Pancreas (tissue), 10 donors: ENCODE measurements around the gene CEP131. TPM values are rescaled to one million over a fixed set of nuclear protein-coding genes. Genes with fewer than 3 reads are reported as not detected.

Experiments used
- ATAC-seq, 4 donors: fragments of 200-7000 bp; cut with Tn5 transposase; one replicate each; pipeline versions ENCODE4 v1.8.0 to v1.9.1; 2020; ENCODE audit warnings: mild to moderate bottlenecking in 4 of 4, moderate library complexity in 4 of 4
- DNase-seq, 6 donors: peaks; one replicate each; pipeline ENCODE4 v3.0.0-alpha.2; 2020
- FAIRE-seq: peaks from 2 replicates; lab custom pipeline; 2012; peaks lifted over from hg19 to GRCh38; lab: Jason Lieb, UNC
- H3K27ac ChIP-seq, 4 donors: fragments of 200-600 bp; sonication (generic); 1 replicate in 3 of 4; 2 replicates in 1 of 4; pipeline versions ENCODE4 v1.5.0 to v1.8.0; 2020
- H3K27me3 ChIP-seq, 4 donors: fragments of 200-600 bp; one replicate each; pipeline ENCODE4 v1.8.0; 2021
- H3K36me3 ChIP-seq, 3 donors: fragments of 200-600 bp; sonication (generic) in 1 of 3; one replicate each; pipeline versions ENCODE4 v1.5.0 to v1.8.0; 2020 to 2021
- H3K4me1 ChIP-seq, 3 donors: fragments of 200-600 bp; one replicate each; pipeline ENCODE4 v1.8.0; 2021
- H3K4me3 ChIP-seq, 4 donors: fragments of 200-600 bp; sonication (generic) in 2 of 4; one replicate each; pipeline versions ENCODE4 v1.5.0 to v1.8.0; 2020 to 2021
- H3K9me3 ChIP-seq, 4 donors: fragments of 200-600 bp; one replicate each; pipeline ENCODE4 v1.8.0; 2021
- CTCF ChIP-seq, 4 donors: fragments of 200-600 bp; sonication (generic) in 3 of 4; IDR thresholded peaks; one replicate each; pipeline versions ENCODE4 v1.5.0 to v1.8.0; 2021; ENCODE audit warnings: antibody characterized with exemption in 4 of 4
- WGBS, 2 donors: extraction: QIAGEN DNeasy Blood & Tissue Kit; methylation state at CpG; one replicate each; pipeline ENCODE4 v1.1.7; 2013; 5-methylcytosine and 5-hydroxymethylcytosine counted together
- intact Hi-C, 3 donors: fragments of 100-400 bp; cut with DNase I; formaldehyde crosslinking; loops; one replicate each; pipeline versions ENCODE4 v1.11.1 to v1.14.2; 2022
- polyA plus RNA-seq, 2 donors: library from polyadenylated mRNA; stranded (reverse); fragments of 200-250 nt; gene quantifications; one replicate each; pipeline ENCODE4 v1.2.3, GENCODE V29; 2013
- total RNA-seq, 6 donors: library from RNA; stranded (reverse); fragmentation: NEBNext Ultra II Directional in 4 of 6; extraction: Animal tissue kit (Norgen Biotek cat#: 25700) in 4 of 6; gene quantifications; one replicate each; pipeline versions ENCODE4 v1.2.1 to v1.2.4, GENCODE V29; 2021 to 2023
- donor health status: healthy with polysubstance abuse.
- donor health status: DM: no; HTN: no; CAD: no; lungs with moderate emphysema.
- donor health status: DM: no; HTN: no; CAD: no.
- donor health status: control.
- donor health status: control.
- donor health status: Bipolar disorder and iron deficiency.
- donor health status: DM: yes; HTN: yes; CAD: no.
- donor health status: DM: no; HTN: no; CAD: no.
- donor health status: DM: no; HTN: no; CAD: no.
- donor health status: DM: yes; HTN: yes; CAD: no.

The CEP131 gene
- total and polyA plus RNA-seq, 8 donors: 3.4 to 22.8 (median 4.6) TPM

- TF ChIP-seq CTCF (IDR thresholded peaks at IDR 0.05): no peak
- no peak for ATAC-seq
- Histone ChIP-seq H3K4me3 (no peak overlapping the region), H3K9me3 (no peaks in the 10 kb centered on the region), H3K4me1 (no peaks in the 10 kb centered on the region), H3K36me3 (peaks cover 3 to 50% (median 33%) of the 10 kb centered on the region in 3 donors), H3K27ac (no peak overlapping the region), H3K27me3 (no peaks in the 10 kb centered on the region)
- no peak for FAIRE-seq
- intact Hi-C loops: loop anchor here in 2 of 3 donors (5.0 to 10.0 kb wide), 3 partner anchors 225 to 347 kb away; no protein-coding TSS in a partner anchor
- peak in 1 of 6 donors; percentile 60 for DNase-seq
- WGBS, 2 donors: 92 to 95% methylated on average over 18 to 19 of the region's 19 CpGs
Measured at GRCh38 chr17:81257533-81257932, 34.8 kb upstream of the CEP131 start.

- no peaks in the 10 kb centered on the region for H3K9me3 ChIP-seq
- H3K4me3 ChIP-seq: no peak overlapping the region
- H3K4me1 ChIP-seq: no peaks in the 10 kb centered on the region
- H3K27ac ChIP-seq: no peak overlapping the region
- intact Hi-C loops: loop anchor here in 2 of 3 donors (5.0 to 10.0 kb wide), 3 partner anchors 226 to 348 kb away; no protein-coding TSS in a partner anchor
- FAIRE-seq (no peak), ATAC-seq (peak in 1 of 4 donors; percentile 8), DNase-seq (no peak)
- no peaks in the 10 kb centered on the region for H3K27me3 ChIP-seq
- 85 to 91% methylated on average over 12 of the region's 12 CpGs for WGBS, 2 donors
- peaks cover 3 to 53% (median 36%) of the 10 kb centered on the region in 3 donors for H3K36me3 ChIP-seq
- no peak for TF ChIP-seq CTCF (IDR thresholded peaks at IDR 0.05)
Measured at GRCh38 chr17:81256616-81257015, 33.9 kb upstream of the CEP131 start.

- no peaks in the 10 kb centered on the region for H3K4me1 ChIP-seq
- H3K4me3 ChIP-seq: no peak overlapping the region
- H3K27me3 ChIP-seq: no peaks in the 10 kb centered on the region
- intact Hi-C loops: loop anchor here in 2 of 3 donors (5.0 to 10.0 kb wide), 3 partner anchors 227 to 350 kb away; no protein-coding TSS in a partner anchor
- no peaks in the 10 kb centered on the region for H3K9me3 ChIP-seq
- WGBS, 2 donors: 49 to 50% methylated on average over 35 of the region's 35 CpGs
- DNase-seq: peak; percentile 76 to 88 (median 81)
- H3K36me3 ChIP-seq: peaks cover 3 to 49% (median 23%) of the 10 kb centered on the region in 3 donors
- H3K27ac ChIP-seq: peak overlapping the region in 1 of 4 donors; percentile 10
- no peak for FAIRE-seq
- TF ChIP-seq CTCF (IDR thresholded peaks at IDR 0.05): no peak
- peak; percentile 62 to 86 (median 74) for ATAC-seq
Measured at GRCh38 chr17:81254955-81255717, 32.4 kb upstream of the CEP131 start.

- no peak overlapping the region for H3K4me3 ChIP-seq
- peak; percentile 43 to 57 (median 44) for ATAC-seq
- no peaks in the 10 kb centered on the region for H3K4me1 ChIP-seq
- no peaks in the 10 kb centered on the region for H3K27me3 ChIP-seq
- no peaks in the 10 kb centered on the region for H3K9me3 ChIP-seq
- no peak for FAIRE-seq
- H3K27ac ChIP-seq: no peak overlapping the region
- intact Hi-C loops: loop anchor here in 2 of 3 donors (10.0 kb wide), 2 partner anchors 231 to 351 kb away; no protein-coding TSS in a partner anchor
- peak in 2 of 6 donors; percentile 38 to 49 for DNase-seq
- 64 to 65% methylated on average over 19 of the region's 19 CpGs for WGBS, 2 donors
- TF ChIP-seq CTCF (IDR thresholded peaks at IDR 0.05): peak; percentile 27 to 57 (median 54)
- peaks cover 3 to 41% (median 8%) of the 10 kb centered on the region in 3 donors for H3K36me3 ChIP-seq
Measured at GRCh38 chr17:81253358-81254131, 30.8 kb upstream of the CEP131 start.
